Aorta (tissue), 5 donors: Measurements from ENCODE around the gene ABHD1. TPM values are rescaled to one million over a fixed set of nuclear protein-coding genes. Genes with fewer than 3 reads are reported as not detected.

ENCODE experiments used
- ATAC-seq: fragments of 200-7000 bp; cut with Tn5 transposase; one replicate; pipeline ENCODE4 v1.9.1; 2022; ENCODE audit warnings: moderate library complexity; ENCODE audit not compliant: low FRiP score
- DNase-seq, 2 donors: peaks; one replicate each; pipeline ENCODE4 v3.0.0-alpha.2; 2020
- H3K27ac ChIP-seq, 2 donors: one replicate each; pipeline ENCODE4 v1.5.1; 2013; ENCODE audit warnings: low read length in 2 of 2, mild to moderate bottlenecking in 2 of 2, moderate library complexity in 2 of 2, control low read depth in 1 of 2, inconsistent platforms in 1 of 2, low read depth in 1 of 2
- H3K27me3 ChIP-seq, 2 donors: one replicate each; pipeline ENCODE4 v1.6.1; 2013; ENCODE audit warnings: control low read depth in 1 of 2, low read length in 1 of 2, mild to moderate bottlenecking in 1 of 2, moderate library complexity in 1 of 2; ENCODE audit not compliant: insufficient read depth in 2 of 2, control insufficient read depth in 1 of 2
- H3K36me3 ChIP-seq, 2 donors: one replicate each; pipeline ENCODE4 v1.6.1; 2013; ENCODE audit warnings: control low read depth in 1 of 2, low read length in 1 of 2, mild to moderate bottlenecking in 1 of 2; ENCODE audit not compliant: insufficient read depth in 2 of 2, control insufficient read depth in 1 of 2
- H3K4me1 ChIP-seq, 2 donors: one replicate each; pipeline ENCODE4 v1.6.1; 2013; ENCODE audit warnings: low read length in 2 of 2, control low read depth in 1 of 2, mild to moderate bottlenecking in 1 of 2, moderate library complexity in 1 of 2; ENCODE audit not compliant: insufficient read depth in 2 of 2, control insufficient read depth in 1 of 2
- H3K4me3 ChIP-seq, 2 donors: one replicate each; pipeline ENCODE4 v1.5.1; 2013; ENCODE audit warnings: low read length in 2 of 2, control low read depth in 1 of 2, mild to moderate bottlenecking in 1 of 2
- H3K9me3 ChIP-seq: one replicate; pipeline ENCODE4 v1.6.1; 2013; ENCODE audit warnings: mild to moderate bottlenecking, low read length; ENCODE audit not compliant: control insufficient read depth
- WGBS, 2 donors: extraction: QIAGEN DNeasy Blood & Tissue Kit; methylation state at CpG; one replicate each; pipeline ENCODE4 v1.1.7; 2013; 5-methylcytosine and 5-hydroxymethylcytosine counted together
- intact Hi-C, 2 donors: fragments of 100-400 bp; cut with DNase I; formaldehyde crosslinking; loops; one replicate each; pipeline versions ENCODE4 v1.14.2 to v1.15.0; 2022
- polyA plus RNA-seq, 2 donors: library from polyadenylated mRNA; stranded (reverse); fragments of 200-250 nt; gene quantifications; one replicate each; pipeline ENCODE4 v1.2.3, GENCODE V29; 2013
- total RNA-seq, 2 donors: library from RNA; stranded (reverse); fragmentation: NEBNext Ultra II Directional; extraction: Animal tissue kit (Norgen Biotek cat#: 25700); gene quantifications; one replicate each; pipeline ENCODE4 v1.2.1, GENCODE V29; 2021
- donor health status: healthy with polysubstance abuse.
- donor health status: Bipolar disorder and iron deficiency.
- donor health status: DM: no; HTN: no; CAD: no.
- donor health status: DM: no; HTN: no; CAD: no.
- donor health status: DM: yes; HTN: yes; CAD: no.

Gene ABHD1
- total and polyA plus RNA-seq, 4 donors, result 0.08 to 0.90 TPM; not detected in 2

DNA sequence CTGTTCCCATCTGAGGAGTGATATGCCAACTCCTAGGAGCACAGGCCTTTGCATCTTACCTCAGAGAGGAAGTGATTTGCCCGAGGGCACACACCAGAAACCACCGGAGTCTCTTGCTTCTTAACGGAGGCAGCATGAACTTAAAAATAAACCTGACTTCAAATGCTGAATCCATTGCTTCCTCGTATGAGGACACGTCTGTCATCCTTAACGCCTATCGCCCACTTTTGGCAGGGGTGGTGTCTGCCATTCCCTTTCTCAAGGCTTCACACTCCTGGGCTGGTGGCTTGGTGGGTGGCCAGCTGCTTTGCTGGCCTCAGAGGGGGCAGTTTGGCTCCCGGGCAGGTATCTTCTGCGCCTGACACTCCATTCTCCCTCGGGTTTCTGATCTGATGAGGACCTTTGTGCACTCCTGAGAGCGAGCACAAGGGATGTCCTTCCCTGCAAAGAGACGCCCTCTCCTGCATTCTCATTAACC is 11.9 kb downstream of the ABHD1 start:
- intact Hi-C loops, result no loop called here

GRCh38 chr2:27136751-27137150 is 13.1 kb downstream of the ABHD1 start:
- Histone ChIP-seq H3K27ac (no peak overlapping the region), H3K27me3 (no peaks in the 10 kb centered on the region), H3K4me1 (no peaks in the 10 kb centered on the region), H3K9me3 (no peaks in the 10 kb centered on the region), H3K36me3 (no peaks in the 10 kb centered on the region), H3K4me3 (no peak overlapping the region)
- ATAC-seq (no peak), DNase-seq (no peak)
- 95 to 96% methylated on average over 7 of the region's 7 CpGs for WGBS, 2 donors
- intact Hi-C loops, result no loop called here

More for the DNA sequence above, 11.9 kb downstream of the ABHD1 start:
- Histone ChIP-seq H3K27ac (no peak overlapping the region), H3K27me3 (no peaks in the 10 kb centered on the region), H3K9me3 (no peaks in the 10 kb centered on the region), H3K36me3 (peaks cover 0 to 6% of the 10 kb centered on the region in 2 donors), H3K4me3 (no peak overlapping the region), H3K4me1 (no peaks in the 10 kb centered on the region)
- ATAC-seq (no peak), DNase-seq (no peak)
- 86% methylated on average over 12 of the region's 12 CpGs for WGBS, 2 donors

GRCh38 chr2:27137322-27137935 is 13.8 kb downstream of the ABHD1 start:
- Histone ChIP-seq H3K27me3 (no peaks in the 10 kb centered on the region), H3K36me3 (no peaks in the 10 kb centered on the region), H3K27ac (no peak overlapping the region), H3K9me3 (no peaks in the 10 kb centered on the region), H3K4me3 (no peak overlapping the region), H3K4me1 (no peaks in the 10 kb centered on the region)
- ATAC-seq (no peak), DNase-seq (no peak)
- WGBS, 2 donors, result 91 to 95% methylated on average over 21 of the region's 21 CpGs
- intact Hi-C loops, result no loop called here

DNA sequence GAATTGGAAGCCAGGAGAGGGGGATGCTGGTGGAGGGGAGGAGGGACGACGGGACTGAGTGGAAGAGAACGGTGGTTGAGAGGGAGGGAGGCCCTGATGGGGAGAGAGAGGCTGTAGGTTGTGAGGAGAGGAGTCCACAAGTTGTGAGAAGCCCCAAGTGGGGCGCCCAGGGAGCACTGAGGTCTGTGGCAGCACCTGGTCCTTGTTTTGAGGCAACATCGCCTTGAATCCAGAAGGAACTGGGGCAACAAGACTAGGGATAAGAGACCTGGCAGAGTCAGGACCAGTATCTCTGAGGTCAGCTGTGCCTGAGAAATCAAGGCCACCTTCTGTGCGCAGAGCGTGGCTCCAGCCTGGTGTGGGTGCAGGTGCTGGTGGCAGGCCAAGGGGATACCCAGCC is 14.5 kb downstream of the ABHD1 start:
- intact Hi-C loops, result no loop called here
- DNase-seq (no peak), ATAC-seq (no peak)
- Histone ChIP-seq H3K4me1 (no peaks in the 10 kb centered on the region), H3K27ac (no peak overlapping the region), H3K4me3 (no peak overlapping the region), H3K27me3 (no peaks in the 10 kb centered on the region), H3K36me3 (no peaks in the 10 kb centered on the region), H3K9me3 (no peaks in the 10 kb centered on the region)
- WGBS, 2 donors, result 81 to 82% methylated on average over 7 of the region's 7 CpGs

DNA sequence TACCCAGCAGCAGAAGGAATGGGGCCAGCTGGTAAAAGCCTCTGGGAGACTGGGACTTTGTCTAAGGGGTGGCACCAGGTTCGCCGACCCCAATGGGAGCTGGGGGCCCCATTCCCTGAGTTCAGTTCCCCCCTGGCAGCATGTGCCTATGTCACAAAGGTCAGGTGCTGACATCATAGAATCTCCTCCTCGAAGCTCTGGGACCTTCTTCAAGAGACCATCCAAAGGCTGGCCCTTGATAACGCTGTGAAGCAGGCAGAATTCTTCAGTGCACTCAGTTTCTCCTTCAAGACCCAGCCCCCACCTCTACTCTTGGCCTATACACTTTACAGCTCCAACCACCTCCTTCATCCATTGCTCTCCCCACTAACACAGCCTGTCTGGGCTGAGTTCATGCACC is 15.7 kb downstream of the ABHD1 start, which contains the start of gene PRR30:
PRR30 (minus strand) TSS at position 101 of the 400 bp plus-strand sequence. CDS start 1,081 bp downstream, outside the sequence.
- Histone ChIP-seq H3K36me3 (no peaks in the 10 kb centered on the region), H3K4me3 (no peak within 1 kb of the TSS), H3K4me1 (no peaks in the 10 kb centered on the region), H3K9me3 (no peaks in the 10 kb centered on the region), H3K27ac (no peak within 1 kb of the TSS), H3K27me3 (no peaks in the 10 kb centered on the region)
- 81 to 84% methylated on average over 4 of the region's 4 CpGs for WGBS, 2 donors
- intact Hi-C loops, result no loop called here
- DNase-seq, result no peak
- no peak for ATAC-seq

GRCh38 chr2:27143285-27143684 is 19.7 kb downstream of the ABHD1 start:
- 80 to 89% methylated on average over 1 of the region's 1 CpG for whole genome bisulfite sequencing, 2 donors
- no peaks in the 10 kb centered on the region for H3K27me3 ChIP-seq
- no peaks in the 10 kb centered on the region for H3K36me3 ChIP-seq
- H3K9me3 ChIP-seq, result no peaks in the 10 kb centered on the region
- H3K27ac ChIP-seq, result no peak overlapping the region
- H3K4me1 ChIP-seq, result no peaks in the 10 kb centered on the region
- intact Hi-C loops, result no loop called here
- no peak for ATAC-seq
- no peak for DNase-seq
- no peak overlapping the region for H3K4me3 ChIP-seq

GRCh38 chr2:27145682-27146081 is 22.1 kb downstream of the ABHD1 start:
- H3K4me3 ChIP-seq, result no peak overlapping the region
- no peaks in the 10 kb centered on the region for H3K27me3 ChIP-seq
- no peak overlapping the region for H3K27ac ChIP-seq
- DNase-seq, result no peak
- intact Hi-C loops, result no loop called here
- no peaks in the 10 kb centered on the region for H3K9me3 ChIP-seq
- no peaks in the 10 kb centered on the region for H3K4me1 ChIP-seq
- H3K36me3 ChIP-seq, result no peaks in the 10 kb centered on the region
- WGBS, 2 donors, result 80 to 84% methylated on average over 2 of the region's 2 CpGs
- no peak for ATAC-seq

GRCh38 chr2:27147935-27148334 is 24.3 kb downstream of the ABHD1 start:
- no peak overlapping the region for H3K4me3 ChIP-seq
- no peaks in the 10 kb centered on the region for H3K4me1 ChIP-seq
- no peaks in the 10 kb centered on the region for H3K36me3 ChIP-seq
- H3K27ac ChIP-seq, result no peak overlapping the region
- no peaks in the 10 kb centered on the region for H3K27me3 ChIP-seq
- WGBS, 2 donors, result 91 to 92% methylated on average over 8 of the region's 8 CpGs
- DNase-seq (peak in 1 of 2 donors; percentile 23), ATAC-seq (no peak)
- intact Hi-C loops, result no loop called here
- no peaks in the 10 kb centered on the region for H3K9me3 ChIP-seq

DNA sequence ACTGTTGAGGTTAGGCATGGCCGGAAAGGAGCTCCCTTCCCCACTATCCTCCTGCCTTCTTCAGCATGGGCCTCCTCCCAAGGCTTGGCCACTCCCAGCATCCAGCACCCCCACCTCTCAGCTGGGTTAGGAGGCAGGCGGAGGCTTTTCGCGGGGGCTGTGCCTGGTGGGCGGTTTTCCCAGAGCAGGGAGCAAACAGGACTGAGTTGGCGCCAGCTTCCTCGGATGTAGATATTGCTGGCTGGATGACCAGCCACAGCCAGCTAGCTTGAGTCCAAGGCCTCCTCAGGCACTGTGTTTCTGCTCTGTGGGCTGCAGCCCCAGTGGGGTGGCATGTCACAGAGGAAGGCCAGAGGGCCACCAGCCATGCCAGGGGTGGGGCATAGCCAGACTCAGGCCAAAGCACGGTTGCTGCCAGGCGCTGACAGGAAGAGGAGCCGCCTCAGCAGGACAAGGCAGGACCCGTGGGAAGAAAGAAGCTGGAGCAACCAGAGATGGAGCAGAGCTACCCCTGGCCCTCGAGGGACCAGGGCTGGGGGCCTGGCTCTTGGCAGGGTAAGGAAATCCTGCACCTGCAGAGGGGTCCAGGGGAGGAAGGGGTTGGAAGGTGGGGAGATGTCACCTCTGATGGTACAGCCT is 25.3 kb downstream of the ABHD1 start, which contains the start of gene TCF23:
TCF23 (plus strand) TSS at position 204 of the 639 bp plus-strand sequence; CDS start at position 334, 130 bp downstream.
- ATAC-seq (no peak), DNase-seq (peak in 1 of 2 donors; percentile 74)
- Histone ChIP-seq H3K9me3 (no peaks in the 10 kb centered on the region), H3K27ac (no peak within 1 kb of the TSS), H3K27me3 (no peaks in the 10 kb centered on the region), H3K4me1 (no peaks in the 10 kb centered on the region), H3K4me3 (no peak within 1 kb of the TSS), H3K36me3 (no peaks in the 10 kb centered on the region)
- WGBS, 2 donors, result 40 to 45% methylated on average over 12 of the region's 12 CpGs
- intact Hi-C loops, result no loop called here
